PFSK-1 (cell line): ENCODE data around the gene ANK2.

Experiments
- FOXP2 ChIP-seq: optimal IDR thresholded peaks from 2 replicates; pipeline ENCODE3; 2011; ENCODE audit warnings: borderline replicate concordance, control low read depth, inconsistent platforms; ENCODE audit not compliant: insufficient read depth; ENCODE audit errors: extremely low read length, extremely low read depth
- POLR2AphosphoS5 ChIP-seq: IDR thresholded peaks from 2 replicates; pipeline ENCODE4 v1.6.1; 2012; ENCODE audit warnings: low read depth, mild to moderate bottlenecking, control low read depth, low read length, moderate library complexity
- SIN3A ChIP-seq: IDR thresholded peaks from 2 replicates; pipeline ENCODE4 v1.6.1; 2012; ENCODE audit warnings: mild to moderate bottlenecking, low read length, moderate library complexity, borderline replicate concordance; ENCODE audit not compliant: insufficient read depth
- TAF1 ChIP-seq: IDR thresholded peaks from 2 replicates; pipeline ENCODE4 v1.6.1; 2012; ENCODE audit warnings: low read length, control low read depth, borderline replicate concordance; ENCODE audit not compliant: insufficient read depth
- TF ChIP-seq, protein P1 (sequence below), 2 experiments: IDR thresholded peaks; 2 replicates each; pipeline versions ENCODE4 v1.6.1 to v1.8.0; 2011 to 2012; ENCODE audit warnings: low read depth in 2 of 2, low read length in 2 of 2, control low read depth in 1 of 2, inconsistent platforms in 1 of 2, mild to moderate bottlenecking in 1 of 2, moderate library complexity in 1 of 2; ENCODE audit not compliant: insufficient read depth in 1 of 2

ANK2 gene

DNA sequence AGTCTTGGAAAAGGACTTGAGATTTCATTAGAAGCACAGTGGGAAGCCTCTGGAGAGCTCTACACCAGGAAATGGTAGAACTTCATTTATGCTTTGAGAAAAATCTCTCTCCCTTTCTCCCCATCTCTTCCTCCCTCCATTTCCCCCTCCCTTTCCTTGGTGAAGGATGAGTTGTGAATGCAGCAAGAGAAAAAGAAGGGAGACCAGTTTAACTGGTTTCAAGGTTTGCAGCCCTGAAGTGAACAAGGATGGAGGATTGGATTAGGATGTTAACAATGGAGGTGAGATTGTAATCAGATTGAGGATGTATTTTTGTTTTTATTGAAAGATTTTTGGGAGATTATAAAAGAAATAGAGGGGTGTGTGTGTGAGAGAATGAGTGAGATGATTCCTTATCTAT, 99.5 kb downstream of the ANK2 start:
- TF ChIP-seq, protein P1, sequence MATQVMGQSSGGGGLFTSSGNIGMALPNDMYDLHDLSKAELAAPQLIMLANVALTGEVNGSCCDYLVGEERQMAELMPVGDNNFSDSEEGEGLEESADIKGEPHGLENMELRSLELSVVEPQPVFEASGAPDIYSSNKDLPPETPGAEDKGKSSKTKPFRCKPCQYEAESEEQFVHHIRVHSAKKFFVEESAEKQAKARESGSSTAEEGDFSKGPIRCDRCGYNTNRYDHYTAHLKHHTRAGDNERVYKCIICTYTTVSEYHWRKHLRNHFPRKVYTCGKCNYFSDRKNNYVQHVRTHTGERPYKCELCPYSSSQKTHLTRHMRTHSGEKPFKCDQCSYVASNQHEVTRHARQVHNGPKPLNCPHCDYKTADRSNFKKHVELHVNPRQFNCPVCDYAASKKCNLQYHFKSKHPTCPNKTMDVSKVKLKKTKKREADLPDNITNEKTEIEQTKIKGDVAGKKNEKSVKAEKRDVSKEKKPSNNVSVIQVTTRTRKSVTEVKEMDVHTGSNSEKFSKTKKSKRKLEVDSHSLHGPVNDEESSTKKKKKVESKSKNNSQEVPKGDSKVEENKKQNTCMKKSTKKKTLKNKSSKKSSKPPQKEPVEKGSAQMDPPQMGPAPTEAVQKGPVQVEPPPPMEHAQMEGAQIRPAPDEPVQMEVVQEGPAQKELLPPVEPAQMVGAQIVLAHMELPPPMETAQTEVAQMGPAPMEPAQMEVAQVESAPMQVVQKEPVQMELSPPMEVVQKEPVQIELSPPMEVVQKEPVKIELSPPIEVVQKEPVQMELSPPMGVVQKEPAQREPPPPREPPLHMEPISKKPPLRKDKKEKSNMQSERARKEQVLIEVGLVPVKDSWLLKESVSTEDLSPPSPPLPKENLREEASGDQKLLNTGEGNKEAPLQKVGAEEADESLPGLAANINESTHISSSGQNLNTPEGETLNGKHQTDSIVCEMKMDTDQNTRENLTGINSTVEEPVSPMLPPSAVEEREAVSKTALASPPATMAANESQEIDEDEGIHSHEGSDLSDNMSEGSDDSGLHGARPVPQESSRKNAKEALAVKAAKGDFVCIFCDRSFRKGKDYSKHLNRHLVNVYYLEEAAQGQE (IDR thresholded peaks at IDR 0.05; ENCODE audit: insufficient read depth in 1 of 2, low read depth in 2 of 2, low read length in 2 of 2), result no peak
- no peak for TF ChIP-seq SIN3A
- TF ChIP-seq POLR2AphosphoS5, result no peak
- TF ChIP-seq FOXP2, result no peak
- no peak for TF ChIP-seq TAF1

DNA sequence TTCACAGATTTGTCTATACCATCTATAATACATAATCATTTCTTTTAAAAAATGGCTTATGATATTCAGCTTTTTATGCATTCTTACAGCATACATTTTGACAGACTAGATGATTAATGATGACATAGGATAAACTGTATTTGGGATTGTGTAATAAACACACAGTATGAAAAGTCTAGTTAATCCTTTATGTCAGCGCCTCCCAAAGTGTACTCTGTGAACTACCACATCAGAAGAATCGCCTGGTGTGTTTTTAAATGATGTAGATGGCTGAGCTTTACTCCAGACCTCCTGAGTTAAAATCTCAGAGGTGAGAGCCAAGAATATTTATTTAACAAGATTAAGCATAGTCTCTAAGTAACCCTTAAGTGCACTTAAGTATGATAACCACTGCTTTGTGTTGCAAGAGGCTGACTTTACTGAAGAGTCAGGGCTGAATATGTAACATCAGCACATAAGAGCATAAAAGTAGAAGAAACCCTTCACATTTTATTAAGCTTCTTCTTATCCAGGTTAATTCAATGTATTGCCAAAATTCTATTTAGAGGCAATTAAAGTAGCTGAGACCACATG, 104.2 kb downstream of the ANK2 start:
- TF ChIP-seq, protein P1 (IDR thresholded peaks at IDR 0.05; ENCODE audit: insufficient read depth in 1 of 2, low read depth in 2 of 2, low read length in 2 of 2), result no peak
- no peak for TF ChIP-seq FOXP2
- no peak for TF ChIP-seq TAF1
- TF ChIP-seq POLR2AphosphoS5, result no peak
- no peak for TF ChIP-seq SIN3A

DNA sequence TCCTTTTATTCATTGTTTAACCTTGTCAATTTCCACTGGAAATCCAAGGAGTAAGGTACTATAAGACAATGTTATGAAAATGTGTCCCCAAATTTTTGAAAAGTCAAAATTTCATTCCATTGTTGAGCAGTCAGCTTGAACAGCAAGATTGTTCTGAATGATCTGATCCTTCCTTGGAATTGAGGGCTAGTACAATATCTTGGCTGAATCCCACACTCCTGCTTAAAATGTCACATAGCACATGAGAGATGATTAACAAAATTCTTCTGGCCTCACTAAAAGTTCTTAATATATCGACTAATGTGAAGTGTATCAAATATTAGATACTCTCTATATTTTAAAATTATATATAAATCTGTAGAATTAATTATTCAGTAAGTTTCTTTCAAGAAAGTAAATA, 104.8 kb downstream of the ANK2 start:
- TF ChIP-seq SIN3A (no peak), FOXP2 (no peak), POLR2AphosphoS5 (no peak), TAF1 (no peak)
- TF ChIP-seq, protein P1 (IDR thresholded peaks at IDR 0.05; ENCODE audit: insufficient read depth in 1 of 2, low read depth in 2 of 2, low read length in 2 of 2), result no peak

DNA sequence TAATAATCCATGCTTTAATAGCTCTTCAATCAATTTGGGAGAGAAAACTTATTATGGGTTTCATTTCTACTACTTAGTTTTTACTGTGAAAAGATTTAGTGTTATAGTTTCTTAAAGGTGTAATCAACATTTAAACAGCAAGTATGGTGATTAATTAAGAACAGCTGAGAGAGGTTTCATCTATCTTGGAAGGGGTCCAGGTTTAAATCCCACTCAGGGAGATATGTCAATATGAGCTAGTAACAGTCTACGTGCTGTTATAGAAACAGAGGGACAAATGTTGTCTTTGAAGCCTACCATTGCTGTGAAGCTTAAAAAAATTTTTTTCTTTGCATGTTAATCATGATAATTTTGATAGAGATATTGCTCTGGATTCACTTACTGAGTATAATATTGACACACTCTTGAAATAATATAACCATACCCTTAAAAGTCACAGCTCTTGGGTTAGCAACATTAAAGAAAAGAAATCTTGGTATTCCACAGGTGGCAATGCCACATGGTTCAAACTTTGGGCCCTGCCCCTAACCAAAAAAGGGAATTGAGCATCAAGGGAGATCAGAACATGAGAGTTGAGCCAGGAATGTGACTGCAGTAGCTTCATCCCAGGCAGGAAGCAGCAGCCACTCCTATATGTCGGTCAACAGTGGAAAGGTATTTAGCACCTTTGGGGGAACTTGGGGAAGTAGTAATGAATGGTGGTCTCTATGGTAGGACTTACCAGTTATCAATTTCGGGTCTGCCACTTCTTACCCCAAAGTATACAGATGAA, 107.8 kb downstream of the ANK2 start:
- TF ChIP-seq SIN3A (no peak), POLR2AphosphoS5 (no peak), TAF1 (no peak)
- TF ChIP-seq, protein P1 (IDR thresholded peaks at IDR 0.05; ENCODE audit: insufficient read depth in 1 of 2, low read depth in 2 of 2, low read length in 2 of 2), result no peak
